NCI-H526 (cell line): ENCODE measurements around the gene DNAH9.

Experiments
- DNase-seq, 2 experiments: peaks; one replicate each; lab custom pipeline; 2025; lab: John Stamatoyannopoulos, UW

The DNAH9 gene

DNA sequence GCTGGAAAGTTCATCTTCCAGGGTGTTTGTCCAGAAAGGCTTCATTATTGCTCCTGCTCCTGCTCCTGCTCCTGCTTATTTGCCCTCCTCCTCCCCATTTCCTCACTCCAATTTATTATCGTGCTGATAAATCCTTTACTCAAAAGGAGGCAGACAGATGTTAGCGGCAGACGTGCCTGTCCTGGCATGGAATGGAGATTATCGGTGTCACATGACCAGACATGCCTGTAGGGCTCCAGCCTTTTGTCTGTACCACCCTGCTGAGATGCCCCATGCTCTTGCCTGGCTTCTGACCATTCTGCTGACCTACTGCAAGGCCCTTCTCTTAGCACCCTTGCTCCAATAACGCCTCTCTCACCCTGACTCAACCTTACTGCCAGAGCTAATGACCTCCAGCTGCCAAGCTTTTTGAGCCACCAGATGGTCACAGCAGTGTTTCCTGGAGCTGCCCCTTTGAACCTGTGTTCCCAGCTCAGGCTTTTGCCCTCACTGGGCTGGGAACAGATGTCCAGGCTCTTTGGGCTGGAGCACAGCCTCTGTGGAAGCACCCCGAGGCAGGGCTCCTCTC is 12.8 kb downstream of the DNAH9 start:
- DNase-seq, result no peak

DNA sequence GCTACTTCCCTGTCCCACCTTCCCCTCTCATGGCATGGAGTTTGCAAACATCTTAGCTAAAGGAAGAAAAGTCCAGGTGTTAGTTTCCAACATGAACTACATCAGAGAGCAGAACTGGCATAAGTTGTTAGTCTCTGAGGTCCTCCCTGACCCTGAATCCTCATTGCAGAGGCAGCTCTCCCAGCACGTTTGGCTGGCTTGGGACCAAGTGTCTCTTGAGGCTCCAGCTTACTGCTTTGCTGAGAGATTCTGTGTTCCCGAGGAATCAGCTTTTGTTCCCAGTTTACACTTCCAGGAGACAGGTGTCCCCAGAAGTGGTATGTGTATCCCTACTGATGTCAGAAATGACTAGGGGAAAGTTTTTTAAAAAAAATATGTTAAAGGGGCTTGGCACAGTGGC is 14.7 kb downstream of the DNAH9 start:
- no peak for DNase-seq

DNA sequence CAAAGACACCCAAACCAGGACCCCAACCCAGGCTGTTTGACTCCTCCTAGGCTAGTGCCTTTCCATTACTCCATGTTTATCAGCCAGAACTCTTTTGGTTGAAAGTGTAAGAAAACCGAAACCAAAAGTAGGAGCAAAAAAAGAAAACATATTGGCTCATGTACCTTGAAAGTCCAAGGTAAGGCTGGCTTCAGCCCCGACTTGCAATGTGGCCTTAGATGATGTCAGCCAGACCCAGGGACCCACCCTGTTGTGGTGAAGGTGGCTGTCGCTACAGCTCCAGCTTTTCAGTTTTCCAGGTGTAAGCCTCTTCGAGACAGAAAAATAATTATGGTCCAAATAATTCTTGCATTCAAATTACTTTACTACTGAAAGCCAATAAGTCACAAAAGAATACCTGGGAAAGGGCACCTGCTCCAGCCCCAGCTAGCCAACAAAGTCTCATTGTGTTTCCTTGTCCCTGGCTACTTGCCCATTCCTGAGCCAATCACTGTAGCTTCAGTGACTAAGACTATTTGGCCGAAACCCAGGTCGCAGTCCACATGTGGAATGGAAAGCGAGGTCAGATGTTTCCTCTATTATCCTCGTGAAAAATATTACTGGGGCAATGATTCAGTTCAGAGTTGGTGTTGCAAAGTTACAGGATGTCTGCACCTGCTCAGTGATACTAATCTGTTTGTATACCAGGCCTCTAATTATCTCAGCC is 20.7 kb downstream of the DNAH9 start:
- DNase-seq, result no peak

DNA sequence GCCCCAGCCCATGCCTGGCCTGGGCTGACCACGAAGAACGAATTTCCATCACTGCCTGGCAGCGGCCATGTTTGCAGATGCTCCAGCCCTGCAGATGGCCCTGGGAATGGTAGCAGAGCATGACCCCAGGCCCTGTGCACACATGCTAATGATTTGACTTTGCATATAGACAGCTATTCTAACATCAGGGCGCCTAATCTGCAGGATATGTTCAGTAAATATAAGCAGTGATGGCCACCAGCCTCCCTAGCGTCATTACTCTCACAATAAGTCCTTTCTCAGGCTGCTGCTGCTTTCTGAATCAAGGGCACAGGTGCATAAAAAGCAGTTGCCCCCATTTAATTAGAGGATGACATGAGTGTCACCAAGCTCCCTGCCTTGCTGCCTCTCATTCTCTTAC is 24.2 kb downstream of the DNAH9 start:
- DNase-seq, result peak; percentile 27 to 28

DNA sequence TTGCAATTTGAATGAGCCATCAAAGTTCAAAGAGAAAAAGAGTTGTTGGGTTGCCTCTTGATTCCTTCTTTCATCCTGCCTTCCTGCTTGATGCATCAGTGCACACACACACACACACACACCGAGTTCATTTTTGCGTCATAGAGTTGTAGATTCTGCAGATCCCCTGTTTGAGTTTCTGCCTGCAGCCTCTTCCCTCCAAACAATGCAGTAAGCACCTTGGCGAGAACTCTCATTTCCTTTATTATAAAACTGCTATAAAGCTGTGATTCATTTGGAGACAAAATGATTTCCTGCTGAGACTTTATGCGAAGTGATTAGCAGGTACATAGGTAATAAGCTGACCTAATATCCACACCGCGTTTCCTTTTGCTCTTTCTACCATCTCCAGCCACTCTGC is 26.7 kb downstream of the DNAH9 start:
- DNase-seq, result no peak

DNA sequence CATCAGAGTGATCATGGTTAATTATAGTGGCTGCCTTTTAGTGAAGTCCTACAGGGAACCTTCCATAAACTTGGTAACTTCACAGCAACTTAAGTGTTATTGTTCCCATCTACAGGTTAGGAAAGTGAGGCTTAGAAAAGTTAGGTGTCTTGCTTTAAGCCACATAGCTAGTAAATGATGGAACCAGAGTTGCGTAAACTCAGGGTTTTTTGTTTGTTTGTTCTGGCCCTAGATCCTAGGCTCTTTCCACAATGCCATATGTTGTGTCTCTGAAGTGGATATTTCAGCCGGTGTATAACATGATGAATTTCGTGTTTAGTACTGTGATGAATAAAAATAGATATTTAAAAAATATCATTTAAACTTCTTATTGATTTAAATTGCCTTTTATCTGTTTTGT is 27.6 kb downstream of the DNAH9 start:
- no peak for DNase-seq

DNA sequence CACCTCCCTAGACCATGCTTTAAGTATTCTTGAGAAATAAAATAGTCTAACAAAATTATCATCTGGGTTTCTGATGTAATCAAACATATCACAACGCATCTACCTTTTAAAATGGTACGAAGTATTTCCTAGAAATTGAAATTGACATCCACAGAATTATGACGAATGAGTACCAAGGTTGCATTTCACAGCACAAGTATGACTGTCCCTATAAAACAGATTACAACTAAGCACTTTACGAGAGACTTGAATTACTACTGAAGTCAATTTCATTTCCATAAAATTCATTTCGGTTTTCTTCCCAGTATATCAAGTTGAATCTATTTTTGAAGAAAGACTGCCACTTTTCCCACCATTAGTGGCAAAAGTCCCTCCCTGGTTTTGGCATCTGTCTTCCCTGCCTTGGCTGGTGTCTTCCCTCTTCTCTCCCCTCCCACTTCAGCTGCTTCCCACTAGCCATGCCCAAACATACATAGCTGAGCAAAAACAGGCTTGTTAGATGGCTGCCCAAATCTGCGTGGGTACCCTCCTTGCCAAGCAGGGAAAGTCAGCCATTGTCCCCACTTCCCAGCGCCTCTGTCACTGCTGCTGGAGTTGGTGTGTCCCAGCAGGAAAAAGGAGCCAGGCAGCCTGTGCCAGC is 29.2 kb downstream of the DNAH9 start:
- no peak for DNase-seq

DNA sequence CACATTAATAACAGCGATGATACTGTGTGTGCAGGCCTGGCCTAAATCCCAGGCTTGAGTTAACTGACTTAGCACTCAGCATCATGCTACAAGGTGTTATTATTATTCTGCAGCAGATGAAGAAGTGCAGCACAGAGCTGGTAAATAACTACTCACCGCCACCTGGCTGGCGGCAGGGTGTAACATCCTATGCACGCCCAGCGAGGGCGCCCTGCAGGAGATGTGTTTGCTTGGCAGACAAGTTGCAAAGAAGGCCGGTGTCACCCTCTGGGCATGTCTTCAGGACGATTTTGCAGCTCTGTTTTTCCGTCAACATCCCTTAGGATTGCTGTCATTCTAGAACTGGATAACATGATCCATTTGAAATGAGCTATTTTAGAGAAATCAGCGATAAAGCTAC is 30.1 kb downstream of the DNAH9 start:
- peak in 1 of 2 experiments; percentile 2 for DNase-seq

DNA sequence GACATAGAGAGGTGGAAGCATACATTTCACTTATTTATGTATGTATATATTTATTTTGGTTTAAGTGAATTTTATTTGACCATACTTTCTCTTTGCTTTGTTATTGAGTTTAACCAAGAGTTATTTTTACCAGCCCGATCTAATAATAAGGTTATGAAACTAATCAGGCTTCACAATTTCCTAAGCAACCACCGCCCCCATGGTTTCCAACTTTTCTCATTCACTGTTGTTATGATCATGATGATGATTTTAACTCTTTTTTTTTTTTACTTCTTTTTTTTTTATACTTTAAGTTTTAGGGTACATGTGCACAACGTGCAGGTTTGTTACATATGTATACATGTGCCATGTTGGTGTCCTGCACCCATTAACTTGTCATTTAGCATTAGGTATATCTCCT is 30.6 kb downstream of the DNAH9 start:
- DNase-seq, result no peak

DNA sequence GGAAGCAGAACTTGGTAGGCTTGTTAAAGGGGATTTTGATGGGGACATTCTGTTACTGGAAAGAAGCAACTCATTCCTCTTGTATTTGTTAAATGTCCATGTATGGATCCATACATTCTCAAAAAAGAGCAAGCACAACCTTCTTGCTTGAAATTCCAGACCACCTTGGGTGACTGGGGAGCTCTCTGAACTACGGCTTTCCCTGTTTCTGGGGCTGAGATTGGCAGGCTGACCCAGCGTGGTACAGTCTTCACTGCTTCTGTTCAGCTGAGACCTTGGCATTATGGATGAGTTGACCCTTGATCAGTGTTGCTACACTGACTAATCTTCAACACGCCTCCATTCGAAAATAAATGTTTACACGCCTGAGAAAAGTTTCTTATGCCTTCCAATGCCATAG is 38.5 kb downstream of the DNAH9 start:
- DNase-seq, result no peak

DNA sequence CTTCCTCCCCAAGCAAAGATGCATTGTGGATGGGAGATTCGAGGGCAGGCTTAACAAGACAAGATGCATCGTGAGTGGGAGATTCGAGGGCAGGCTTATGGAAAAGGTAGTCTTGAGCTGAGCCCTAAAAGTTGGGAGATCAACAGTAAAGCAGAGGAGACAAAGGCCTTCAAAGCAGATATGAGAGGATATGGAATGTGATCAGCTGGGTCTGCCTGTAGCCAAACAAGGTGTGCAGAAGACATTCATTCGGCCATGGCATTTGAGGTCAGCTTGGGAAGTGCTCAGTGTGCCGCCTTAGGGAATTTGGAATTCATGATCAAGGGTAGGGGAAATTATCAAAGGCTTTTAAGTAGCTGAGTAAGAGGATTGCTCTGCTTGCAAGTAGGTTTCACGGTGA is 39.5 kb downstream of the DNAH9 start:
- DNase-seq, result no peak

DNA sequence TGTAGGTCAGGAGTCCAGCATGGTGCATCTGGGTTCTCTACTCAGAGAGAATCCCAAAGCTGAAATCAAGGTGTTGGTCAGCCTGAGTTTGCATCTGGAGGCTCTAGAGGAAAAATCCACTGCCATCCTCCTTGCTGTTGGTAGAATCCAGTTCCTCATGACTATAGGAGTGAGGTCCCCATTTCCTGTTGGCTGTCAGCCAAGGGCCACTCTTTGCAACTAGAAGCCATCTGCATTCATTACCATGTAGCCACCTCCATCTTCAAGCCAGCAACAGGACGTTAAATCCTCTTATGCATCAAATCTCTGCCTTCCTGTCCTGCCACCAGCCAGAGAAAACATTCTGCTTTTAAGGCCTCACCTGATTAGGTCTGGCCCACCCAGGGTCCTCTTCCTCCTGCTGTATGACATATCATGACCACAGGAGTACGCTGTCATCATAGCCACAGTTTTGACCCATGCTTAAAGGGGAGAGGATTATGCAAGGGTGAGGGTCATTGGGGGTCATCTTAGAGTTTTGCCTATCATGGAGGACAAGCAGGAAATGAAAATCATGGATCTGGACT is 40.5 kb downstream of the DNAH9 start:
- no peak for DNase-seq

DNA sequence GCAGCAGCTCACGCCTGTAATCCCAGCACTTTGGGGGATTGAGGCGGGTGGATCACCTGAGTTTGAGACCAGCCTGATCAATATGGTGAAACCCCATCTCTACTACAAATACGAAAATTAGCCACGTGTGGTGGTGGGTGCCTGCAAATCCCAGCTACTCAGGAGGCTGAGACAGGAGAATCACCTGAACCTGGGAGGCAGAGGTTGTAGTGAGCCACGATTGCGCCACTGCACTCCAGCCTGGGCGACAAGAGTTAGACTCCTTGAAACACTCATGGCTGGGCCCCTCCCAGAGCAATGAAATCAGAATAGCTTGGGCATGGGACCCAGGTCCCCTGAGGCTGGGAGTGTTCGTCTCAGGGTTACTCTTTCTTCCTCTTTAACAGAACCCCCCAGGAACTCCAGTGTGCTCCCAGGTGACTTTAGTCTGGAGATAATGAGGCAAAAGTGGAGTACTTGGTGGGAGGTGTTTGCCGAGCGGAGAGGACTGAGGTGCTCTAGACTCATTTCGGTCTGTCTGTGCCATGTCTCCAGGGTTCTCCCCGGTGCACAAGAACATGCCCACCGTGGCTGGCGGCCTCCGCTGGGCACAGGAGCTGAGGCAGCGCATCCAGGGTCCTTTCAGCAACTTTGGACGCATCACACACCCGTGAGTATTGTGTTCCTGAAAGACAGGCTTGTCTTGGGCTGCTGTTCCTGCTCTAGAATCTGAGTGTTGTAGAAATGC is 41.6 kb downstream of the DNAH9 start:
- no peak for DNase-seq

DNA sequence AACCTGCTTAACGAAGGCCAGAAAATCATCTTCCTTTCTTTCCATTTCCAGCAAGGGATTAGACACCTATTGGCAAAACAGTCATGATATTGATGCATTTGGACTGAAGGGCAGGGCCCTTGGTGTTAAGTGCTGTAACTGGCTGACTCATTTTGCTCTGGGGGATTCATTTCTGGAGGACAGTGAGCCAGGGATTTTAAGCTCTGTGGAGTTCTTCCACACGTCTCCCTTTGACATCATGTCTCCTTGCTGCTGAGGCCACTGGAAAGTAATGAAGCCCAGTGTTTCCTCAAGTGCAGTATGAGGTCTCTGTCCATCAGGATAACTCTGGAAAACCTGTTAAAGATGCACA is 42.2 kb downstream of the DNAH9 start:
- no peak for DNase-seq

DNA sequence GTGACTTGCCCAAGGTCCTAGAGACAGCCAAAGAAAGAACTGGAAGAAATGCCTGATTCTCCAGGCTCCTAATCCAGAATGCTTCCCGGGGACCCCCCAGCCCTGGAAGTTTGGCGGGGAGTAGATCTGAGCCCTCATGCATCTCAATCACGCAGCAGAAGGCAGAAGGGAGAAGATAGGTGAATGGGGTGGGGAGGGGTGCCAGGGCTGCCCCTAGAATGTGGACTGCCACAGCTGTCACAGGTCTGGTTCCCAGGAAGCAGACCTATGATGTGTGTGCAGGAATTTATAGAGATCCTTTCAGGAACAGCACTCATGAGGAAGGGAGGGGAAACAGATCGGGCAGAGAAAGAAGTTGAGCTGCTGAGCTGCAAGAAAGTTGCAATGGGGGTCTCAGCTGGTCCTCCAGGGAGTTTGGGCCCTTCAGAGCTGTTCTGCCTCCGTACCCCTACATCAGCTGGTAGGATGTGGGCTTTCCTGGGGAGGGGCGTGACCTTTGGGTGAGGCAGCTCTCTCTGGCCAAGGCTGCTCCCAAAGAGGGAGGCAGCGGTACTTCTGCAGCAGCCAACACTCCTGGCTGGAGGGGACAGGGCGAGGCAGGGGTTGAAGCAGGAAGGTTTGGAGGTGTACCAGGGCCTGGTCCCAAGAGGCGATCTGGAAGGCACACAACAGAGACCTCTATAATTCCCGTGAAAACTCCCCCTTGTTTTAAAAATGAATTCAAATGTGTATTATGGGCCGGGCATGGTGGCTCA is 43.4 kb downstream of the DNAH9 start:
- no peak for DNase-seq

DNA sequence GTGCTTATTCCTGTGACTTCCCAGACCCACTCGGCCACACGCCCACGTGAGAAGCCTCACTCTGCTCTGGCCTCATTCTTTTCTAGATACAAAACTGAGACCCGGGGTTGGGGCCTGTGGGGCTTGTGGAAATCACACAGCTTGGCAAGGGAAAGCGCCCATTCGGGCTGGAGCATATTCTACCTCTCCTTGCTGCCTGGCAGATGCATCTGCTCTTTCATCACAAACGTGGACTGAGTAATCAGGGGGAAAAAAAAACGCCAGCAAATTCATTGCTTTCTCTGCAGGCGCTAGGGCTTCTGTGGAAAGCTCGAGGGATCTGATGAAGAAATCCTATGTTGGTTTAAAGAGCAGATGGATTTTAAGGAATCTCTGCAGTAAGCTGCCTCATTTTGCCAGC is 44.4 kb downstream of the DNAH9 start:
- DNase-seq, result no peak

DNA sequence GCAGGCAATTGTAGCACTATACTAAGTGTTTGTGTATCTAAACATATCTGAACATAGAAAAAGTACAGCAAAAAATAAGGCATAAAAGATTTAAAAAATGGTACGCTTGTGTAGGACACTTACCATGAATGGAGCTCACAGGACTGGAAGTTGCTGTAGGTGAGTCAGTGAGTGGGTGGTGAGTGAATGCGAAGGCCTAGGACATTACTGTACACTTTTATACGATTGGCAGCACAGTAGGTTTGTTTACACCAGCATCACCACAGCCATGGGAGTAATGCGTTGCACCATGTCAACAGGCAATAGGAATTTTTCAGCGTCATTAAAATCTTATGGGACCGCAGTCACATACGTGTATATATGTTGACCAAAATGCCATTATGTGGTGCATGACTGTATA is 45.6 kb downstream of the DNAH9 start:
- DNase-seq, result no peak

DNA sequence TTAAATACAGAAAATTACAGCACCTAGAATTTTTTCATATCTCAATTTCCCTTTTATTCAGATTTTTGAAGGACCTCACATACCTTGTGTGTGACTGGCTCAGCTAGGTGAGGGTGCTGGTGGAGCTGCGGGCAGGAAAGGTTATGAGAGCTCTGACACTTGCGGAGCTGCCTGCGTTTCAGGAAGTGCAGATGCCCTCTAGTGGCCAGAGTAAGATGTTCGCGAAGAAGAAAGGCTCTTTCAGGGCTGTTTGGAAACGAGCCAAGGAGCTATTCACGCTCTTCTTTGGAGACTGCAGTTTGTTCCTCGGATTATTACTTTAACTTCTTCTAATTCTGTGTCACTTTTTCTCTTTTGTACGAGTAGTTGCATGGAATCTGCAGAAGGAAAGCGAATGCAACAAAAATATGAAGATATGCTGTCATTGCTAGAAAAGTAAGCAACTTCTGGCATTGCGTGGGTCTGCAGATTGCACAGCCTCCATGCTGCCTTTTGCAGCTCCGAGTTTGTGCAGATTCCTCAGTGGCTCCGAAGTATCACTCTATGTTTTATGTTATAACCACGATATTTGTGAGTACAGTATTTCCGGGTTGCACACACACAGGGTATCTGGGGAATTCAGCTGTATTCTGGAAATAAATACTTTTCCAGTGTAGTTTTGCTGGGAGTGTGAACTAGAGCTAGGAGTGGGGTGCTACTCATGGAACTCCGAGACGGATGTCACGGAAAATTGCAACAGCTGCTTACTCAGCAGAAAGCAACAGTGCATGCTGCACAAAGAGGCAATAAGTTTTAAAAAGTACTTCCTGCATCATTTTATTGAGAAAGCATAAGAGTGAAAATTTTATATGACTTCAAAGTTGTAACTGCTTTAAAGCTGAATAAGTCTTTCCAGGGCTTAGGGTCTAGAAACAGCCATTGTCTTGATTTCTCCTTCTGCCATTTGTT is 46.3 kb downstream of the DNAH9 start:
- peak; percentile 12 to 75 for DNase-seq

DNA sequence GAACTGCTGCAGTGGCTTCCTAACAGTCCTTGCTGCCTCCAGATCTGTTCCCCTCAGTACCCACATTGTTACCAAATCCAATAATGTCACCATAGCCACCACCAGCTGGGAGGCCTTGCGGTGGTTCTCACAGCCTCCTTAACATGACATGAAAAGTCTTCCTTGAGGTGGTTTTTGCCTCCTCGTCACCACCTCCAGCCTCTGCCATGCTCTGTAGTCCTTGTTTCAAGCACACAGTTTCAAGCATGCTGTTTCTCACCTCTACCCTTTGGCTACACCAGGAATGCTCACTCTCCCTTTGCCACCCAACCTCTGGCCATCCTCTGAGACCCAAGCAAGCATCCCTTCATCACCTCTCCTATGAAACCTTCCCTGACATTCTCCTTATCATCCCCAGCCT is 47.2 kb downstream of the DNAH9 start:
- DNase-seq, result no peak

DNA sequence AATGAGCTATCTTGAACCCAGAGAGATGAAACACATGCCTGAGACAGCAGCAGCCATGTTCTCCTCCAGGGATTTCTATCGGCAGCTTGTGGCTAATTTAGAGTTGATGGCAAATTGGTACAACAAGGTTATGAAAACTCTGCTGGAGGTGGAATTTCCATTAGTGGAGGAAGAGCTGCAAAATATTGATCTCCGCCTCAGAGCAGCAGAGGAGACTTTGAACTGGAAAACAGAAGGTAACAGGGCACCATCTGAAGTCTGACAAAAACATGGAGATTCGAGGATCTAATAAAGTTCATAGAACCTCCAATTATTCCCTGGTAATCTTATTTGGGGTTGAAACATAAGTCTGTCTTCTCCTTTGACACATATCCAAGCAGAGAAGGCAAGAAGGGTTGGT is 52.8 kb downstream of the DNAH9 start:
- DNase-seq, result no peak

DNA sequence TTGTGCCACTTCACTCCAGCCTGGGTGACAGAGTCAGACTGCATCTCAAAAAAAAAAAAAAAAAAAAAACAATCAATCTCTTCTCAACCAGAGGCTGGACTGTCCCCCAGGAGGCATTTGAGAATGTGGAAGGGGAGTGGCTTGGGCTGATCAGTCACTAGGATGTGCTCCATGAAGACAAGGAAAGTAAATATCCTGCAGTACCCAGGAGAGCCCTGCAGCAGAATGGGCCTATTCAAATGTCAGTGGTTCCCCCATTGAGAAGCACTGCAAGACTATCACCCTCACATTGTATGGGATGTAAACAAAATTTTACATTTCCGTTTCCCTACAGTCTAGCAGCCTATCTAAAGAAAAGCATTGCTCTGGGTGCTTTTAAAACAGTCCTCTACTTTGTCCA is 70.3 kb downstream of the DNAH9 start:
- no peak for DNase-seq
